SJSA1 (cell line): Measurements from ENCODE around the gene EPB41. TPM values are rescaled to one million over a fixed set of nuclear protein-coding genes. Genes with fewer than 3 reads are reported as not detected.
A peak's percentile ranks its signal among the peaks of the same experiment; 100 is the strongest.

Source experiments
- DNase-seq, 2 experiments: peaks; one replicate each; pipeline ENCODE4 v3.0.0-alpha.2; 2015 to 2020; ENCODE audit warnings: low spot score in 2 of 2, low read depth in 1 of 2
- H3K27ac ChIP-seq: fragments of 250-450 bp; sonication (Bioruptor Pico); 2 replicates; pipeline ENCODE4 v1.5.1; 2020; ENCODE audit warnings: mild to moderate bottlenecking, moderate library complexity
- H3K27me3 ChIP-seq: fragments of 250-450 bp; sonication (Bioruptor Pico); replicated peaks from 2 replicates; pipeline ENCODE4 v1.5.1; 2020; ENCODE audit warnings: mild to moderate bottlenecking, moderate library complexity
- H3K36me3 ChIP-seq: fragments of 250-450 bp; sonication (Bioruptor Pico); 2 replicates; pipeline ENCODE4 v1.5.1; 2020; ENCODE audit warnings: mild to moderate bottlenecking
- H3K4me1 ChIP-seq: fragments of 250-450 bp; sonication (Bioruptor Pico); replicated peaks from 2 replicates; pipeline ENCODE4 v1.6.1; 2021; ENCODE audit warnings: mild to moderate bottlenecking
- H3K4me3 ChIP-seq: fragments of 250-450 bp; sonication (Bioruptor Pico); 2 replicates; pipeline ENCODE4 v1.5.1; 2020; ENCODE audit warnings: mild to moderate bottlenecking
- H3K9me3 ChIP-seq: fragments of 250-450 bp; sonication (Bioruptor Pico); replicated peaks from 2 replicates; pipeline ENCODE4 v1.5.1; 2020; ENCODE audit warnings: mild to moderate bottlenecking
- total RNA-seq: library from RNA; depleted of rRNA; stranded (reverse); fragments of >200 nt; shearing (Covaris generic); gene quantifications from 2 replicates; pipeline ENCODE4 v1.2.3, GENCODE V29; 2014

EPB41 gene
- total RNA-seq, 1 experiment from 2014 or later, result 5.3 TPM

- Histone ChIP-seq H3K4me3 (no peak overlapping the region), H3K27ac (no peak overlapping the region), H3K27me3 (no peaks in the 10 kb centered on the region), H3K4me1 (peaks cover 4% of the 10 kb centered on the region), H3K9me3 (no peaks in the 10 kb centered on the region), H3K36me3 (no peaks in the 10 kb centered on the region)
- no peak for DNase-seq
These were observed 69.3 kb downstream of the EPB41 start for GRCh38 chr1:28983509-28984310.

- Histone ChIP-seq H3K4me1 (peaks cover 4% of the 10 kb centered on the region), H3K27me3 (no peaks in the 10 kb centered on the region), H3K27ac (no peak overlapping the region), H3K36me3 (no peaks in the 10 kb centered on the region), H3K4me3 (no peak overlapping the region), H3K9me3 (no peaks in the 10 kb centered on the region)
- no peak for DNase-seq
These were observed 69.9 kb downstream of the EPB41 start for GRCh38 chr1:28984311-28984684.

GRCh38 chr1:28985427-28985826, 71.1 kb downstream of the EPB41 start:
- Histone ChIP-seq H3K4me3 (no peak overlapping the region), H3K27me3 (no peaks in the 10 kb centered on the region), H3K27ac (no peak overlapping the region), H3K9me3 (no peaks in the 10 kb centered on the region), H3K36me3 (no peaks in the 10 kb centered on the region), H3K4me1 (peaks cover 4% of the 10 kb centered on the region)
- no peak for DNase-seq

DNA sequence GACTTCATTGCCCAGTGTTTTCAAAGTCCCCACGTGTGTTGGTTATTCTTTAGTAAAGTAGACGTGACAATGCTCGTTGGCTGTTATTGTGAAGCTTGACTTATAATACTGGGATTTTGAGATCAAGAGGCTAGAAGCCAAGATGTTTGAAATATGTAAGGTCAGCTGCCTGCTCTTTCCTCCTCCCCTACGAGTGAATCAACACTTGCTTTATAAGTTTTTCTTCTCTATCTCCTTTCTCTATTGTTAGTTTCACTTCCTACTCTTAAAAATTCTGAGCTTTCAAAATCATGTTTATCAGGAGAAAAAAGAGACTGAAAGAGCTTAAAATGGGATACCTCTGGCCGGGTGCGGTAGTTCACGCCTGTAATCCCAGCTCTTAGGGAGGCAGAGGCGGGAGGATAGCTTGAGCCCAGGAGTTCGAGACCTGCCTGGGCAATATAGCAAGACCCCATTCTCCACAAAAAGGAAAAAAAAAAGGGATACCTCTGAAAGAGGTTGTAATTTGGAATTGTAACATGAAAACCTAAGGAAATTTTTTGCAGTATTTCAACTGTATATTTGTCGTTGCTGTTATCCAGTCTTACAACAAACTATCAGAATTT, 72.0 kb downstream of the EPB41 start:
- no peaks in the 10 kb centered on the region for H3K9me3 ChIP-seq
- H3K4me3 ChIP-seq, result no peak overlapping the region
- no peaks in the 10 kb centered on the region for H3K36me3 ChIP-seq
- H3K27ac ChIP-seq, result no peak overlapping the region
- no peak for DNase-seq
- no peaks in the 10 kb centered on the region for H3K27me3 ChIP-seq
- peaks cover 4% of the 10 kb centered on the region for H3K4me1 ChIP-seq

DNA sequence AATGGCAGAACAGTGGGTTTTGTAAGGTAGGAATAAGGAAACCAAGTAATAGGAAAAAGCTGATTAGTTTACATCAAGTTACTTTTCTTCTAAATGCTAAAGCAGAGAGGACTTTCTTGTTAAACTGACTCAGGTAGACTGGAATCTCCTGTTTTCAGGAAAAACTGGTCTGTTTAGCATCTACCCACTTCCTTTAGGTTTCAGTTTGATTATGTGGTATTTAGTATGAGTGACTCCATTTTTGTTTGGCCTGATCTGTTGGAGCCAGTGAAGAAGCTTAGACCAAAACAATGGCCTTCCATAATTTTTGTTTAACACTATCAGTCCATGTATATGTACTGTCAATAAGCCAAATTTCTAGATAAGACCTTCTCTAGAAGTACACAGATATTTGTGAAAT, 88.4 kb downstream of the EPB41 start:
- Histone ChIP-seq H3K9me3 (no peaks in the 10 kb centered on the region), H3K27ac (no peak overlapping the region), H3K4me3 (no peak overlapping the region), H3K27me3 (no peaks in the 10 kb centered on the region), H3K4me1 (no peaks in the 10 kb centered on the region), H3K36me3 (no peaks in the 10 kb centered on the region)
- DNase-seq, result no peak

GRCh38 chr1:29004288-29004687, 89.9 kb downstream of the EPB41 start:
- Histone ChIP-seq H3K36me3 (no peaks in the 10 kb centered on the region), H3K4me3 (no peak overlapping the region), H3K27ac (no peak overlapping the region), H3K4me1 (no peaks in the 10 kb centered on the region), H3K9me3 (no peaks in the 10 kb centered on the region), H3K27me3 (no peaks in the 10 kb centered on the region)
- DNase-seq, result no peak

DNA sequence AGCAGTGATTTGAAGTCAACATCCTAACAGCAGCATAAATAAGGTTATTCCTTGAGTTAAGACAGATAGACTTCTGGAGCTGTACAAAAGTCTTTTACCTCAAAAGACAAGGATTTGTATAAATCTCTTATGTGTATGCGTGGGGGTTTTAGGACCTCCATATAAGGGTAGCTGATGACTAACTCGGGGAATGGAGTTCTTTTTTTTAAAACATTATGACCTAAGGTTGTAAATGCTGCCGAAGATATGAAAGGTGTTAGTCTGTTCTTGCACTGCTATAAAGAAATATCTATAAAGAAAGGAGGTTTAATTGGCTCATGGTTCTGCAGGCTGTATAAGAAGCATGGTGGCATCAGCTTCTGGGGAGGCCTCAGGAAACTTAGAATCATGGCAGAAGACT, 90.4 kb downstream of the EPB41 start:
- H3K9me3 ChIP-seq, result no peaks in the 10 kb centered on the region

DNA sequence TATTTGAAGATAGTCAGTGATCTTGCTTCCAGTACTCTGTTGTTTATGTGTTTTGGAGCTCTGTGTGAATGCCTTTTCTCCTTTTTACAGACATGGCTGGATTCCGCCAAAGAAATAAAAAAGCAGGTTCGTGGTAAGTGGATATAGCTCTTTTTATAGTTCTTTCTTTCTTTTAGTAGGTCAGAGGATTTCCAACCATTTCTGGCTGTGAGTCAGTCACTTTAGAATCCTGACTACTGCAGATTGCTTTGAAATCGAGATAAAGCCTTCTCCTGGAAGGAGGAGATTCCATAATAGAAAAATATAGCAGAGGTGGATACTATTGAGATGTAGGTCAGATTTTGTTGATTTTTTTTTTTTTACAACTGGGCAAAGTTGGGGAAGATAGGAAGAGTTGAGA, 97.4 kb downstream of the EPB41 start:
- H3K4me1 ChIP-seq, result no peaks in the 10 kb centered on the region
- H3K36me3 ChIP-seq, result no peaks in the 10 kb centered on the region
- H3K27ac ChIP-seq, result no peak overlapping the region
- H3K4me3 ChIP-seq, result no peak overlapping the region
- H3K27me3 ChIP-seq, result no peaks in the 10 kb centered on the region
- no peak for DNase-seq
- no peaks in the 10 kb centered on the region for H3K9me3 ChIP-seq

More for the DNA sequence above, 90.4 kb downstream of the EPB41 start:
- Histone ChIP-seq H3K4me3 (no peak overlapping the region), H3K4me1 (no peaks in the 10 kb centered on the region), H3K36me3 (no peaks in the 10 kb centered on the region), H3K27me3 (no peaks in the 10 kb centered on the region), H3K27ac (no peak overlapping the region)
- DNase-seq, result no peak

GRCh38 chr1:29017235-29017634, 102.9 kb downstream of the EPB41 start:
- H3K36me3 ChIP-seq, result no peaks in the 10 kb centered on the region

GRCh38 chr1:29017975-29018712, 103.8 kb downstream of the EPB41 start:
- H3K4me3 ChIP-seq, result no peak overlapping the region
- no peaks in the 10 kb centered on the region for H3K9me3 ChIP-seq
- H3K27me3 ChIP-seq, result no peaks in the 10 kb centered on the region
- no peaks in the 10 kb centered on the region for H3K4me1 ChIP-seq
- DNase-seq, result no peak
- H3K27ac ChIP-seq, result no peak overlapping the region
- no peaks in the 10 kb centered on the region for H3K36me3 ChIP-seq

More at GRCh38 chr1:29017235-29017634, 102.9 kb downstream of the EPB41 start:
- H3K4me1 ChIP-seq, result no peaks in the 10 kb centered on the region
- DNase-seq, result no peak
- H3K27me3 ChIP-seq, result no peaks in the 10 kb centered on the region
- H3K9me3 ChIP-seq, result no peaks in the 10 kb centered on the region
- no peak overlapping the region for H3K27ac ChIP-seq
- no peak overlapping the region for H3K4me3 ChIP-seq

DNA sequence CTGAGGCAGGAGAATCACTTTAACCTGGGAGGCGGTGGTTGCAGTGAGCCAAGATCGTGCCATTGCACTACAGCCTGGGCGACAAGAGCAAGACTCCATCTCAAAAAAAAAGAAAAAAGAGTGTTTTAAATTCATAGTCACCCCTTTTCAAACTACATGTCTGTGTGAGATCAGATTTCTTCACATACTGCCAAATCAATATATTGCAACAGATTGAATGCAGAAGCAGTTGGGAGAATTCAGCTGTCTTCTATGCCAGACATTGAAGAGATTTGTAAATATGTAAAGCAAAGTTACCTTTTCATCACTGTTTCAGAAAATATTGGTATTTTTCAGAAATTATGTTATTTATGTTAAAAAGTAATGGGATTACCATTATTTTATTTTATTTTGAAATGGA, 108.3 kb downstream of the EPB41 start:
- no peak overlapping the region for H3K4me3 ChIP-seq
- no peaks in the 10 kb centered on the region for H3K4me1 ChIP-seq
- no peak for DNase-seq
- no peaks in the 10 kb centered on the region for H3K36me3 ChIP-seq
- no peaks in the 10 kb centered on the region for H3K27me3 ChIP-seq
- H3K9me3 ChIP-seq, result no peaks in the 10 kb centered on the region
- H3K27ac ChIP-seq, result no peak overlapping the region

DNA sequence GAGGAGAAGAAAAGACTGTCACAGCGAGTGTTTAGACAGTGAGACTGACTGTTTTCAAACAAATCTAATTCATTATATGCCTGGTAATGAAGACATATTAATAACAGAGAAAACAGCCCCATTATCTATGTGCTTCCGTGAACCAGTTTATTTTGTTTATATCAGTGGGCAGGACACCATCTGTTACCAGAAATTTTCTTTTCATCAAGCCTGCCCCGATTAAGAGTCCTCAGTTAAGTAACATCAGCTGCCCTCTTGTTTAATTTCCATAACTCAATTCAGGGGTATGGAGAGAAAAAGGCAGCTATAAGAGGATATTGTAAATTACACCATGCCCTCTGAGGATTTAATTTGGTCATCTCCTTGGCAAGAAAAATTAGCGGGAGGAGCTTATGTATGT, 115.3 kb downstream of the EPB41 start:
- H3K4me3 ChIP-seq, result no peak overlapping the region
- H3K9me3 ChIP-seq, result no peaks in the 10 kb centered on the region
- no peaks in the 10 kb centered on the region for H3K27me3 ChIP-seq
- no peaks in the 10 kb centered on the region for H3K4me1 ChIP-seq
- DNase-seq, result no peak
- no peaks in the 10 kb centered on the region for H3K36me3 ChIP-seq
- H3K27ac ChIP-seq, result no peak overlapping the region

DNA sequence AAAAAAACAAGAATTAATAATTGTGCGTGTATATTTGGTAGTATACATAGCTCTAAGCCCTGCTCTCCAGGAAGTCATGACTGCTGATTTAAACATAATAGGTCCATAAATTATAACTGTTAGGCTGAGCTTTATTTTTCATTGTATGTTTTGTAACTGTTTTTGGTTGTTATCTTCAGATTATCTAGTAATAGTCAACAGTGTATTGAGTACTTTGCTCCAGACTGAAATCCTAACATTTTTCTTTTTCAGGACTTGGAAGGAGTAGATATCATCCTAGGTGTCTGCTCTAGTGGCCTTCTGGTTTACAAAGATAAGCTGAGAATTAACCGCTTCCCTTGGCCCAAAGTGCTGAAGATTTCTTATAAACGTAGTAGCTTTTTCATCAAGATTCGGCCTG, 118.5 kb downstream of the EPB41 start:
- no peaks in the 10 kb centered on the region for H3K27me3 ChIP-seq
- H3K27ac ChIP-seq, result no peak overlapping the region
- H3K4me1 ChIP-seq, result no peaks in the 10 kb centered on the region
- DNase-seq, result no peak
- H3K4me3 ChIP-seq, result no peak overlapping the region
- H3K9me3 ChIP-seq, result no peaks in the 10 kb centered on the region
- H3K36me3 ChIP-seq, result no peaks in the 10 kb centered on the region

- Histone ChIP-seq H3K27me3 (no peaks in the 10 kb centered on the region), H3K36me3 (no peaks in the 10 kb centered on the region), H3K4me1 (no peaks in the 10 kb centered on the region), H3K9me3 (no peaks in the 10 kb centered on the region), H3K27ac (no peak overlapping the region), H3K4me3 (no peak overlapping the region)
- DNase-seq, result peak in 1 of 2 experiments; percentile 34
These were observed 119.6 kb downstream of the EPB41 start for GRCh38 chr1:29033829-29034466.
